Right lobe of liver (tissue), 4 donors: ENCODE data around the gene CTDSP2.

Experiments
- POLR2A ChIP-seq: fragments of 450-650 bp; IDR thresholded peaks from one replicate; pipeline ENCODE4 v1.6.1; 2017; ENCODE audit warnings: antibody characterized with exemption, mild to moderate bottlenecking
- TF ChIP-seq, protein P1 (sequence below), 4 donors: fragments of 200-600 bp in 3 of 4; fragments of 450-650 bp in 1 of 4; IDR thresholded peaks; one replicate each; pipeline versions ENCODE4 v1.5.1 to v1.8.0; 2016 to 2022; ENCODE audit warnings: antibody characterized with exemption in 4 of 4, mild to moderate bottlenecking in 2 of 4
- donor health status: DM: no; HTN: no; CAD: no.
- donor health status: DM: no; HTN: no; CAD: no.
- donor health status: DM: no; HTN: yes; CAD: no.

DNA sequence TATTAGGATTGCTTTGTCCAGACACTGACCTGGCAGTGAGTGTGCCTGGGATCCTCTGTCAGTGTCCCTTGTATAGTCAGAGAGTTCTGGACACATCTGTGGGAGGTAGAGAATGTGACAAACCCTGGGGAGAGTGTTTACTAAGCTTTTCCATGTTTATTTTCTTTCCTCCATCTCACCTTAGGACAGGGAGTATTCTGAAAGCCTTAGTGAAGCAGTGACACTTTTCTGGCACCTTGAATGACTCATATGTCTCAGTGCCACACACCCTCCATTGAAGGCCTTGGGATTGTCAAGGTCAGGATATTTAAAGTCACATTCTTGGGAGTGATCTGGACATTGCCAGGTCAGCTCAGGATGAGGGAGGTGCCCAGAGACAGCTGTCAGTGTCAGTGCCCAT is 34.9 kb upstream of the CTDSP2 start:
- TF ChIP-seq, protein P1, sequence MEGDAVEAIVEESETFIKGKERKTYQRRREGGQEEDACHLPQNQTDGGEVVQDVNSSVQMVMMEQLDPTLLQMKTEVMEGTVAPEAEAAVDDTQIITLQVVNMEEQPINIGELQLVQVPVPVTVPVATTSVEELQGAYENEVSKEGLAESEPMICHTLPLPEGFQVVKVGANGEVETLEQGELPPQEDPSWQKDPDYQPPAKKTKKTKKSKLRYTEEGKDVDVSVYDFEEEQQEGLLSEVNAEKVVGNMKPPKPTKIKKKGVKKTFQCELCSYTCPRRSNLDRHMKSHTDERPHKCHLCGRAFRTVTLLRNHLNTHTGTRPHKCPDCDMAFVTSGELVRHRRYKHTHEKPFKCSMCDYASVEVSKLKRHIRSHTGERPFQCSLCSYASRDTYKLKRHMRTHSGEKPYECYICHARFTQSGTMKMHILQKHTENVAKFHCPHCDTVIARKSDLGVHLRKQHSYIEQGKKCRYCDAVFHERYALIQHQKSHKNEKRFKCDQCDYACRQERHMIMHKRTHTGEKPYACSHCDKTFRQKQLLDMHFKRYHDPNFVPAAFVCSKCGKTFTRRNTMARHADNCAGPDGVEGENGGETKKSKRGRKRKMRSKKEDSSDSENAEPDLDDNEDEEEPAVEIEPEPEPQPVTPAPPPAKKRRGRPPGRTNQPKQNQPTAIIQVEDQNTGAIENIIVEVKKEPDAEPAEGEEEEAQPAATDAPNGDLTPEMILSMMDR (IDR thresholded peaks at IDR 0.05): no peak
- TF ChIP-seq POLR2A: no peak
